ENCODE results near the gene MXRA8. TPM values are rescaled to one million over a fixed set of nuclear protein-coding genes. Genes with fewer than 3 reads are reported as not detected.

MXRA8 gene
- total and polyA plus RNA-seq, 8 donors, result 1.6 to 35.8 (median 11.7) TPM

GRCh38 chr1:1340791-1341548, 17.4 kb downstream of the MXRA8 start:
- TF ChIP-seq CTCF (IDR thresholded peaks at IDR 0.05), result no peak
- peaks cover 0 to 22% (median 5%) of the 10 kb centered on the region in 3 donors for H3K36me3 ChIP-seq
- no peaks in the 10 kb centered on the region for H3K9me3 ChIP-seq
- H3K4me3 ChIP-seq, result no peak overlapping the region
- DNase-seq, result no peak
- no peak for ATAC-seq
- no peak for FAIRE-seq
- peaks cover under 1 to 8% (median 2%) of the 10 kb centered on the region in 3 donors for H3K4me1 ChIP-seq
- intact Hi-C loops (cut with DNase I), result no loop called here
- no peaks in the 10 kb centered on the region for H3K27me3 ChIP-seq
- WGBS, 2 donors, result 90 to 92% methylated on average over 36 of the region's 36 CpGs
- no peak overlapping the region for H3K27ac ChIP-seq

- Histone ChIP-seq H3K36me3 (peaks cover 0 to 22% (median 5%) of the 10 kb centered on the region in 3 donors), H3K9me3 (no peaks in the 10 kb centered on the region), H3K27ac (no peak overlapping the region), H3K4me3 (no peak overlapping the region), H3K4me1 (peaks cover 0 to 1% (median 0%) of the 10 kb centered on the region in 3 donors), H3K27me3 (no peaks in the 10 kb centered on the region)
- ATAC-seq (no peak), DNase-seq (no peak), FAIRE-seq (no peak)
- intact Hi-C loops (cut with DNase I), result no loop called here
- no peak for TF ChIP-seq CTCF (IDR thresholded peaks at IDR 0.05)
- WGBS, 2 donors, result 91 to 93% methylated on average over 23 of the region's 23 CpGs
Measured at GRCh38 chr1:1340185-1340584, 18.2 kb downstream of the MXRA8 start.

- H3K27ac ChIP-seq, result no peak overlapping the region
- 96% methylated on average over 33 to 36 of the region's 36 CpGs for WGBS, 2 donors
- FAIRE-seq, result no peak
- TF ChIP-seq CTCF (IDR thresholded peaks at IDR 0.05), result no peak
- H3K27me3 ChIP-seq, result no peaks in the 10 kb centered on the region
- no peak for ATAC-seq
- no peaks in the 10 kb centered on the region for H3K9me3 ChIP-seq
- H3K4me1 ChIP-seq, result no peaks in the 10 kb centered on the region
- intact Hi-C loops (cut with DNase I), result no loop called here
- no peak overlapping the region for H3K4me3 ChIP-seq
- DNase-seq, result no peak
- H3K36me3 ChIP-seq, result peaks cover 0 to 22% (median 5%) of the 10 kb centered on the region in 3 donors
Measured at GRCh38 chr1:1338278-1338677, 20.1 kb downstream of the MXRA8 start.

- Histone ChIP-seq H3K27me3 (no peaks in the 10 kb centered on the region), H3K27ac (no peak overlapping the region), H3K4me1 (no peaks in the 10 kb centered on the region), H3K4me3 (no peak overlapping the region), H3K36me3 (peaks cover 0 to 22% (median 5%) of the 10 kb centered on the region in 3 donors), H3K9me3 (no peaks in the 10 kb centered on the region)
- no peak for FAIRE-seq
- intact Hi-C loops (cut with DNase I), result no loop called here
- WGBS, 2 donors, result 84 to 86% methylated on average over 14 to 18 of the region's 18 CpGs
- DNase-seq, result no peak
- ATAC-seq, result peak in 2 of 4 donors; percentile 47 to 51
- TF ChIP-seq CTCF (IDR thresholded peaks at IDR 0.05), result no peak
Measured at GRCh38 chr1:1337793-1338147, 20.6 kb downstream of the MXRA8 start.
